ENCODE measurements around the gene THG1L.
"Not testable (repeated sequence)": the region's sequence is repeated elsewhere in the genome, so short reads cannot be mapped to it uniquely, and the experiment has no call there.

Gene THG1L

DNA sequence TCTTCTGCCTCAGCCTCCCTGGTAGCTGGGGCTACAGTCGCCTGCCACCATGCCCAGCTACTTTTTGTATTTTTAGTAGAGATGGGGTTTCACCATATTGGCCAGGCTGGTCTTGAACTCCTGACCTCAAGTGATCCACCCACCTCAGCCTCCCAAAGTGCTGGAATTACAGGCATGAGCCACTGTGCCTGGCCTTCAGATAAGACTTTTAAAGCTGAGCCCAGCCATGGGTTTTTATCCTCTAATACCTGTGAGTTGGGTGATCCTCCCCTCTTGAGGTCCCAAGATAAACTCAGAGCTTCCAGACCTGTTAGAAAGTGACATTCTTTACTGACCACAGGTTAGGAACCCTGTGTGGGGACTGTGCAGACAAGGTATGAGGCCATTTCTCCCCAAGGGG, 3.4 kb upstream of the THG1L start:
- not testable (repeated sequence) for DNase-seq (ENCODE audit: low read depth in 3 of 3)

DNA sequence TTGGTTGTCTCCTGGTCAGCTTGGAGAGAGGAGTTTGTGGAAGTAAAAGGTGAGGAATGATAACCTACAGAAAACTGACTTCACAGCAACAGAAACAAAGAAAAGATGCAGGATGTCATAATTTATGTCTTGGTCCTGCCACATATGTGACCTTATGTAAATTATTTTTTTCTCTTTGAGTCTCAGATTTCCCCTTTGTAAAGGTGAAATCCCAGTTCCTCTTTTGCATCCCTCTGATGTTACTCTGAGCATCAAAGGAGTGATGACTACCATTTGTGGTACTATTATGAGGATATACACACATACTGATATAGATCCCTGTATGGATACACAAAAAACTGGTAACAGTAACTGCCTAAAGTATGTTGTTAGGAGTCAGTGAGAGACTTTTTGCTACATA, 1.4 kb upstream of the THG1L start:
- no peak for DNase-seq (ENCODE audit: low read depth in 3 of 3)

DNA sequence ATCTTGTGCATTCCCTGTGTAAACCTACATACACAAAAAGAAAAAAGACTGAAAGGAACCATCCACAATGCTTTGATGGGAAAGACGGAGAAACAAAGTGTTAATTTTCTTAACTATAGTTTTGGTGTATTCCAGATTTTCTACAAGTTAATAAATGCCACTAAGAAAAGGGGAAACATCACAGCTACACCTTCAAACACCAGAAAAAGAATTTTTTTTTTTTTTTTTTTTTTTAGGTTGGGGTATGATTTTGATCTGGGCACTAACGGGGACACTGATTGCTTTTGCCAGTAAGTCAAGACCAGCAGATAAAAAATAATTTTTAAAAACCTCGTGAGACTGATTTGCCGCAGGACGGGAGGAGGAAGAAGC, 334 bp upstream of the THG1L start:
- DNase-seq (ENCODE audit: low read depth in 3 of 3): no peak

DNA sequence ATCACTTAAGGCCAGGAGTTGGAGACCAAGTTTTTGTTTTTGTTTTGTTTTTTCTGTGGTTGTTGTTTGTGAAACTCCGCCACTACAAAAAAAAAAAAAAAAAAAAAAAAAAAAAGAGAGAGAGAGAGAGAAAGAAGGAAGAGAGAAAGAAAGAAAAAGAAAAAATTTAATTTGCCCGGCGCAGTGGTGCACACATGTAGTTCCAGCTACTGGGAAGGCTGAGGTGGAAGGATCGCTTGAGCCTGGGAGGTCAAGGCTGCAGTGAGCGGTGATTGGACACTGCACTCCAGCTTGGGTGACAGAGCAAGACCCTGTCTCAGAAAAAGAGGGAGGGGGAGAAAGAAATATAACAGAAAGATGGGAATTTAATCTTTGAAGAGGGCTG, 902 bp downstream of the THG1L start:
- no peak for DNase-seq (ENCODE audit: low read depth in 3 of 3)

DNA sequence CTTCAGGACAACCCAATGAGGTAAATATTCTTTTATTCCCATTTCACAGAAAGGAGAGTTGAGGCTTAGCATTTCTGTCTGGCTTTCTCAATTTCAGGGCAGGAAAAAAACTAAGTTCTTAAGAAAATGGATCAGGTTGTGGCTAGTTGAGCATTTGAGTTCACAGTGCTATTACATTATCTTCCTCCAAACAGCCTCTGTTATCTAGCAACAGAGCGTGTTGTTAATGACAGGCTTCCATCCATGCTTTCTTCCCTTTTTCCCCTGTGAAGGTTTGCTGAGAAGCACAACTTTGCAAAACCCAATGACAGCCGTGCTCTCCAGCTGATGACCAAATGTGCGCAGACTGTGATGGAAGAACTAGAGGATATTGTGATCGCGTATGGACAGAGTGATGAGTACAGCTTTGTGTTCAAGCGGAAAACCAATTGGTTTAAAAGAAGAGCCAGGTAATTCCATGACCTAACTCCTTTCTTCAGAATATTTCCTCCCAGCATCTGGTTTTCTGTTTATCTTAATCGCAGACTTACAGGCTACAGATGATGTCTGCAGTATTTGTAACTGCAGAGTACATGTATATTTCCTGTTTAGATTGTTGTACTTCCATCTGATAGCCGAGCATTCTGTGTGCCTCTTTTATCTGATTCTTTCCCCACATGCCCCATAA, 1.5 kb downstream of the THG1L start:
- DNase-seq (ENCODE audit: low read depth in 3 of 3): no peak

DNA sequence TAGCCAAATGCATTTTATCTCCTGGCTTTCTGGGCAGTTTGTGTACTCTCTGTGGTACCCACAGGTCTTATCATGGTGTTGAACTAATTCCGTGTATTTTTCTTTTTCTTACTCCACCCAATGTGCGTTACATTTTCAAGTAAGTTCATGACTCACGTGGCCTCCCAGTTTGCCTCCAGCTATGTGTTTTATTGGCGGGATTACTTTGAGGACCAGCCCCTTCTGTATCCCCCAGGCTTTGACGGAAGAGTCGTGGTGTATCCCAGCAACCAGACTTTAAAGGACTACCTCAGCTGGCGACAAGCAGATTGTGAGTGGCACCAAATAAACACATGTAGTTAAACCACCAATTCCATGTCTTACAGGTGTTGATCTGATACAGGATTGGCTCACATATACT, 3.2 kb downstream of the THG1L start:
- no peak for DNase-seq (ENCODE audit: low read depth in 3 of 3)

DNA sequence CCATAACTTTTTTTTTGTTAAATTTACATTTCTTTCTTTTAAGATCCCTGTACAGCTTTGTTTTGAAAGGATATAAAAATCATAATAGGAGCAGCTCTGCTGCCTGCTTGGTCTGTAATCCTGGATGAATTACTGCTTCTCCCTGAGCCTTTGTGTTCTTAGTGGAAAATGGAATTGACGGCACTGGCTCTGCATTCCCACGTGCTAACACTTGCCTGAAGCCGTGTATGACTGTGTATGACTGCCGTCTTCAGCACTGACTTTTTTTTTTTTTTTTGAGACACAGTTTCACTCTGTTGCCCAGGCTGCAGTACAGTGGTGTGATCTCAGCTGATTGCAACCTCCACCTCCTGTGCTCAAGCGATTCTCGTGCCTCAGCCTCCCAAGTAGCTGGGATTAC, 4.8 kb downstream of the THG1L start:
- DNase-seq (ENCODE audit: low read depth in 3 of 3): no peak

DNA sequence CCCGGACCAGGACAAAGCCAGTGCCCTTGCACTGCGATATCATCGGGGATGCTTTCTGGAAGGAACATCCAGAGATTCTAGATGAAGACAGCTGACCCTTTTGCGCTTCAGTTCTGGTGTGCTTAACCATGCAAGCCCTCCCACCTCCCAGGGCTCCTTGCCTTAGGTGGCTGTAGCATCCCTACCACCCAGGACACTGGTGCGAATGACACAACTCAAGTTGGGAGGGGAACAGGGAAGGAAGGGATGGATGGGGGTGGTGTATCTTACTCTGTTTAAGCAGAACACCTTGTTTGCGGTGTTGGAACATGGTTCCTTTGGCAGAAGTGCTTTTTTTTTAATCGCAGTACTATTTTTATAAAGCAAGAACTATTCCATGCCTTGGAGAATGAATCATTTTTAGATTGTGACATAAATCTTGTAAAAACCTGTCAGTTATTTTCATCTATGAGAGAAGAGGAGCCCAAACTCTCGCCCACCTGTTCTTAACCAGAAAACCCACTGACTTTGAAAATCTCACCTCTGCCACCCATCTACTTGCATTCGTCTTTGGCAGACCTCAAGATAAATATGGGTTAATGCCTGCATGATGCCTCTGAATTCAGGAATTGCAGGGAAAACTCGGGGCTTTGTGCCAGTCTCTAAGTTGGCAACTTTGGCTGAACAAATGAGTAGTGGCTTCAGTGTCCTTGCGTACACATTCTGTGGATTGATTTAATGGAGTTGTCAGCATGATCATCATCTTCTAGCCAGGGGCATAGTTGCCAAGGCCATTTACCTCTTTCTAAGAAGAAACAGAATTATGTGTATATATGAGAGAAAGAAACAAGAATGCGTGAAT, 8.4 kb downstream of the THG1L start:
- DNase-seq (ENCODE audit: low read depth in 3 of 3): no peak

DNA sequence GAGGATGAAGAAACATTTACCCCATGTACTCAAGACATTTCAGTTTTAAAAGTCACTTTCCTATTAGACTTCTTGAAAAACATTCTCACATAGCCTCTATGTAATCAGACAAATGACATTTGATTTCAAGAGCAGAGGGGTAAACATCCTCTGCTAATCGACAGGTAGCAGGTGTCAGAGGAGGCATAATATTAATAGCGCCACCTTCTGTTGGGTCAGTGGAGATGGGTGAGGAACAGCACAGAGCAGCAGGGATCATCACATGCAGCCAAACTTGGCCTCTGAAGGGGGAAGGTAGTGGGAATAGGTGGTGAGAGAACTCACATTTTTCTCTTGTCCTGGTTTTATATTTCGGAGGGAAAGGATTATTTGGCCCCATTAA, 9.0 kb downstream of the THG1L start:
- DNase-seq (ENCODE audit: low read depth in 3 of 3): no peak

DNA sequence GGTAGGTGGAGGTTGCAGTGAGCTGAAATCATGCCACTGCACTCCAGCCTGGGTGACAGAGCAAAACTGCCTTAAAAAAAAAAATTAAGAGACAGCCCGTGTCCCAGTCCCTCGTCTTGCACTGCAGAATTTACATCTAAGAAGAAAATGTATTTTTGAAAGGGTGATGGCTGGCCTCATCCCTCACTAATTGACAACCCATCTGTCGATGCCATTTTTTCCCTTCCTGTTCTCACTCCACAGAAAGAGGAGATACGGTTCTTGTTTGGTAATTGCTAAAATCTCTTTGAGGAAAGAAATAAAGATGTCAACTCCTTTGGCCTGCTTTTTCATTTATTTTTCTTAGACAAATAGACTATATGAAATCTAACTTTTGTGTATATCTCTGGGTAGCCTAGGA, 9.9 kb downstream of the THG1L start:
- no peak for DNase-seq (ENCODE audit: low read depth in 3 of 3)

DNA sequence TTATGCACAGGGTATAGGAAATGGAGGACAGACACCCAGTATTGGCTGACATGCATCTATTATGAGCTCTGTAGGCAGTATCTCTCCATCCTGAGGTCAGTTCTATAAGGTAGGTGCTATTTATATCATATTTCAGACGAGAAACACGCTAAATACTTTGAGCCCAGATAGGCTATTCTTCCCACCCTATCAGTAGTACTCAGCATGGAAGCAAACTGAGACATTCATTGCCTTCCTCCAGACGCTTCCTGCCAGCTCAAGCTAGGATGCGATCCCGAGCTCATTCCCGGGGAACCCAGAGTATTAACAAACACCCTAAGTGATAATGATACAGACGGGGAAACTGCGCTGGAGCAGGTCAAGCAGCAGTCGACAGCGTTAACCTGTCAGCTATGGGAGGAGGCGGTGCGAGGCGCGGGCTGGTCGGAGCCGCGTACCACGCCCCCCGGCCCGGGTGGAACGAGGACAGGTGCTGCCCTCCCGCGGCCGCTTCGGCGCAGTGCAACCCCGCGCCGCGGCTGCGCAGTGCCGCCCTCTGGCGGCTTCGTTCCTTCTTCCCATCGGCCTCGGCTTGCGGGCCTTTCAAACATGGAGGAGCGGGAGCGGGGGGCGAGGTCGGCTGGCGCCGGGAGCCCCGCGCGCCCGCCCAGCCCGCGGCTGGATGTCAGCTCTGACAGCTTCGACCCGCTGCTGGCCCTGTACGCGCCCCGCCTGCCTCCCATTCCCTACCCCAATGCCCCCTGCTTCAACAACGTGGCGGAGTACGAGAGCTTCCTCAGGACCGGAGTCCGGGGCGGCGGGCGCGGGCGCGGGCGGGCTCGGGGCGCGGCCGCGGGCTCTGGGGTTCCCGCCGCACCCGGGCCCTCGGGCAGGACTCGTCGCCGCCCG, 12.2 kb downstream of the THG1L start, which contains the start of gene LSM11:
LSM11 (plus strand) TSS at position 550 of the 888 bp plus-strand sequence; CDS start at position 589, 39 bp downstream.
- DNase-seq (ENCODE audit: low read depth in 3 of 3): peak; percentile 84 to 89 (median 86)

DNA sequence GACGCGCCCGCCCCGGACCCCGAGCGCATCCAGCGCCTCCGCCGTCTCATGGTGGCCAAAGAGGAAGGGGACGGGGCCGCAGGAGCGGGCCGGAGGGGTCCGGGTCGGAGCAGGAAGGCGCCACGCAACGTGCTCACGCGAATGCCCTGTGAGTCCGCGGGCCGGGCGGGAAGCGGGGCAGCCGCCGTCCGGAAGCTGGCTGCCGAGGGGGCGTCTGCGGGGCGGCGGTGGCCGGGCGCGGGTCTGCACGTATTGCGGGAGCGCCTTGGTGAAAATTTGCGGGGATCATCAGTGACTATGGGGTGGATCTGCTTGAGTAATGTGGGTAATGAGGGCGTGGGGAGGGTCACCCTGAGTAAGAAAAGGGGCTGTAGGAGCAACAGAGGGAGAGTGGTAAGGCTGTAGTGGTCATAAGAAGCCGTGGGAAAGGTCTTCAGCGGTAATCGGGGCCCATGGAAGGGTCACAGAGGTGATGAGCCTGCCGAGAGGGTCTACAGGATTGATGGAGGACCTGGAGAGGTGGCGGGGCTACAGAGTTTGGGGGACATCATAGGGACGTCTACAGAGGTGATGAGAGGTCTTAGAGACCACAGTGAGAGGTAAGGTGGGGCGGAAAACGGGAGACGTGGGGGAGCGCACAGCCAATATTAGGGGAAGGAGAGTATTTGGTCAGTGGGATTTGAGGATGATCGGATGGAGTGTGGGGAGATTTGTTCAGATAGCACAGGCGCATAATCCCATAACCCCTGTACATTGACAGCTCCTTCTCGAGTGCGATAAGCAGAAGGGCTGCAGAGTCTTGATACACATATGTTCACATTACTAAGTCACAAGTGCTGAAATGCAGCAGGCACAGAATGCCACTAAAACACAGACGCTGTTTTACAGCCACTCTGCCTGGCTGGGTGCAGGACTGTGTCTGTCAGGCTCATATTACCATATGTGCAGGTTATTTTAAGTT, 13.1 kb downstream of the THG1L start:
- no peak for DNase-seq (ENCODE audit: low read depth in 3 of 3)

DNA sequence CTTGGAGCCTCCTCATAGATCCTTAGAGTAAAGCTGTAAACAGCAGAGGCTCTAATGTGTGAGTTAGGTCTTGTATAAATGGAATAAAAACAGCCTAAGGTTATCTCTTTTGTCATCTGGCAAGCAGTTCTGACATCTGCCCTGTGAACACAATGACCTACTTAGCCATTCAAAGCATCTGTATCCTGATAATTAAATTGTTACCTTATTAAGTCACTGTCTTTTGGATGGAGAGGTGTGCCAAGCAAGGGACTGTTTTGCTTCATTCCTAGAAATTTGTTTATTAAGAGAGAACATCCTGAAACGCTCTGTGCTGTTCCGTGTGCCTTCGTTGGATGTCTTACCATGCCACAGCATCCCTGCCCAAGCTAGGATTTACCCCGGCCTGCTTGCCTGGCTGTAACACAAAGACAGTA, 13.8 kb downstream of the THG1L start:
- no peak for DNase-seq (ENCODE audit: low read depth in 3 of 3)

DNA sequence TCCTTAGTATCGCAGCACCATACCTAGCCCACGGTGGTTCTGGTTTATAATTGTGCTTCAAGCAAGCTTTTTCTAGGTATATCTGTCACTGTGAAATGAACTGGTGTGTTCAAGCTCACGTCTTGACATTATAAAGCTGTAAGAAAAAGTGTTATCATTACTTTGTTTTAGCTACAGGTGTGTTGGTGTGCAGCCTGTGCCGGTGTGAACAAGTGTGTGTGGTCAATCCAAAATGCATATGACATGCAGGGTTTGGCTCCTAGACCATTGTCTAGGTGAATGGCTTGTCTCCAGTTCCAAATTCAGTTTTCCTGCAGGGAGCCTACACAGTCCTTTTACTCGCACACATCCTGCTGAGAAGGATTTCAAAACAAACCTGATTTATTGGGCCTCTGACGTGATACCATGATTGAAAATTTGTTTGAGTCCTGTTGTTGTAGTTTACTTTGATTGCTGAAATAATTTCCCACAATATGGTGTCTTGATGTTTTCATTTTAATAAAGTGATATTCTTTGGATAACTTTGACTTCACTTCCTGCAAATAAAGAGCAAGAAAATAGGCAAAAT, 16.0 kb downstream of the THG1L start:
- no peak for DNase-seq (ENCODE audit: low read depth in 3 of 3)

DNA sequence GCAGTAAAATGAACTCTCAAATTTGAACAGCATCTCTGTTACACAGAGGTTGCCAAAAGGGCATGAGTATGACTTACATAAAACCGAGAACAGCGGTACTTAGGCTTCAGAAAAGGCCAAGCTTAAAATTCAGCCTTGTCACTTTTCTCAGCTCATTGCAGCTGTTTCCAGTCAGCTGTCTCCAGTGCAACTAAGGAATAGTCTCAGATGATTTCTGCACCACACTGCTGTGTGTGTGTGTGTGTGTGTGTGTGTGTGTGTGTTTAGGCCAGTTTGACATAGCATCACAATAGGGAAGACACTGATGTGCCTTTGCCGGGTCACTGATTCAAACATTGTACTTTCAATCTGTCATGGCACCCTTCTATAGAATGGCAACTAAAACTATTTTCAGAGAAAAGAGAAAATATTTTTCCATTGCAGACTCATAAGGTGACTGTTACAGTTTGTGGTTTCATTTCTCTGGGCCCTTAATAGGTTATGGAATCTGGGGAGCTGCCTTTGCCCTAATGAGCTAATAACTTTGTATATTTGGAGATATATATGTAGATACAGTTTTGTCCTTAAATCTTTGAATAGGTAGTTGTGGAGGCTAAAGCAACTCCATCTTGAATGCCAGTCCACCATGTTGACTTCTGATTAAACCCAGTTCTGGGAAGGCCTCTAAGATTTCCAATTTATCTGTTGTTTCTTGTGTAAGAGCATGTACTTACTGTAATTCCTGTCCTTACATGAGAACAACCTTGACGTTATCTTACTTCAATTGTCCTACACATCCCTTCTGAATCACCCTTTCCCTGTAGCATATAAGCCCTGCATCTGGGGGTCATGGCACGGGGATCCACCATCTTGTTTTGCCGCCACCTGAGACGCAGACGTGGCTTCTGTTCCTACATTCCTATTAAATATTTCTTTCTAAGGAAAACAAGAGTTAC, 16.8 kb downstream of the THG1L start:
- no peak for DNase-seq (ENCODE audit: low read depth in 3 of 3)

DNA sequence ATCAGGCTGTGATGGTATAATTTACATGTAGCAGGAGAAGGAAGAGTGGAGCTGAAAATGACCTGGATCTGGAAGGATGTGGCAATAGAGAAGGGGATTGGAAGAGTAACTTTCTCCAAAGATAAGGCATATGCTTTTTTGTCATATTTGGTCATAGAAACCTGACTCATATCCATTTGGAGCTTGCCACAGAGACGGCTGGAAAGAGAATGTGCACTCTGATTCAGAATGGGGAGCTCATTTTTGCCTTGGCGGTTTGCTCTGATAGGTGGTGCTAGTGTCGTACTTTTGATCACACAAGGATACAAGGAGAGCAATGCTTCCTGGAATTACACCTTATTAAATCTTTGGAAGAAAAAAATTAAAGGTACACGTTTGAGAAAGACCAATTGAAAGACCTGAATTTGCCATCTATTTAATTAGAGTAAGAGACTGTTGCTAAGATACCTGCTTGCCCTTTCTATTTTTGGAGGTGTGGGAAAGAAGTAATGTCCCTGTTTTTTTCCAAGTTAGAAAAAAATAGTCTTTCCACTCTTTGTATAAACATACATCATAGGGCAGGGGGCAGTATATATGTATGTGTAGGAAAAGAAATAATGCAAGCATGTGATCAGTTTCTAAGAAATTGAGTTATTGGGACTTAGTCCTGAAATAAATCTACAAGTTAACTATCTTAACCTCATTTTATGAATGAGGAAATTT, 17.7 kb downstream of the THG1L start:
- no peak for DNase-seq (ENCODE audit: low read depth in 3 of 3)

DNA sequence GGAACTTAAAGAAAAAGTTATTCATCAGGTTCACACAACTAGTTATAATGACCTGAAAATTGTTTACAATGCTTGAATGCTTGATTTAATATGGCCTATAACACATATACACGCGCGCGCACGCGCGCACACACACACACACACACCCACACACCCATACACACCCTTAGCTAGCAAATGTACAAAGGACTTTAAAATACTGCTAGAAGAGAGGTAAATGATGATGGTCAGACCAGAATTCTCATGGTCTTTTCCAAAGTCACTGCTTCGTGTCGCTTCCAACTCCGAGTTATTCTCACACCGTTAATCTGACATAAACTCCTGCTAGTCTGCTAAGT, 18.2 kb downstream of the THG1L start:
- no peak for DNase-seq (ENCODE audit: low read depth in 3 of 3)

DNA sequence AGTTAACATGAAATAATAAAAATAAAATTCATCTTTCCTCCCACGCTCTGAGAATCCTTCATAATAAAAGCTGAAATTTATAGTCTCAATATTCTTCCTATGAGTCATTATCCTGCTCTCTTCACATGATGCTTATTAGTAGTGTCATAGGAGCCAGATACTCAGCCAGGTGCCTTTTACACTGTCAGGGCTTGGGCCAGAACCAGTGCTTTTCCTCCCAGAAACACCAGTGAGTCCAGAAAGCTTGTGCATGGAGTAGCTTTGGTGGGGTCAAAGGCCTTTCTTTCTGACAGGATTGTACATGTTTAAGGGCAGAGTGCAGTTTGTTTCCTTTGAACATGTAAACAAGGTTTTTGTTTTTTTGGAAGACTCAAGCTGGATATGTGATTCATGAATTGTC, 19.1 kb downstream of the THG1L start:
- DNase-seq (ENCODE audit: low read depth in 3 of 3): no peak

DNA sequence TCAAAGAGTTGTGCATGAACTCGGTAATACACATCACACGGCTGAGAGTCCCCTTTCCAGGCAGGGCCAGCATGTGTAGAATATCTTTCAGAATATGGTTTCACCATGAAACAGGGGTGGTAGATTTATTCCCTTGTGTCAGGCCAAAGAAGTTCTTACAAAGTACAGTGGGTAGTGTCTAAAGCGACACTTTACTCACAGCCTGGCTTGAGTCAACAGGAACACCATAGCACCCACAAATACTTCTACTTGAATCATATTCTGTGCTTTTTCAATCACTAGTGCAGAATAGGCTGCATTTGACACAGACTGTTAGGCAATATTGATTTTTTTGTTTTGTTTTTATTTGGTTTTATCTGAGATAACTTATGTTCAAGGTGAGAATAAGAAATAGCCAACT, 24.9 kb downstream of the THG1L start:
- DNase-seq (ENCODE audit: low read depth in 3 of 3): no peak

All from stimulated activated CD4-positive, alpha-beta T cell treated with anti-CD3 and anti-CD28 coated beads, TNF-alpha, amount 100 ng/mL, for 48 hours (primary cell).